ENCODE measurements around the gene EHBP1.
"Not testable (repeated sequence)": the region's sequence is repeated elsewhere in the genome, so short reads cannot be mapped to it uniquely, and the experiment has no call there.

The EHBP1 gene

GRCh38 chr2:63018439-63018838 is 312.9 kb downstream of the EHBP1 start:
- Histone ChIP-seq H2BK12ac (ENCODE audit: low read length) (no peak overlapping the region), H4K8ac (ENCODE audit: low read depth, low read length) (no peak overlapping the region), H3K9ac (ENCODE audit: low read depth, low read length, poor library complexity) (no peak overlapping the region), H3K4me2 (ENCODE audit: insufficient read depth, low read length, poor library complexity, severe bottlenecking) (no peak overlapping the region), H2BK15ac (ENCODE audit: low read length) (no peak overlapping the region), H3K14ac (ENCODE audit: low read length) (no peak overlapping the region), H3K79me1 (ENCODE audit: low read depth, low read length) (no peaks in the 10 kb centered on the region), H2BK120ac (ENCODE audit: low read depth, low read length) (no peak overlapping the region), H2AK5ac (ENCODE audit: low read depth, low read length) (no peak overlapping the region), H3K9me3 (replicated peaks in 1 of 2; ENCODE audit: control insufficient read depth in 2 of 2, insufficient read depth in 1 of 2, low read depth in 1 of 2, low read length in 2 of 2) (no peaks in the 10 kb centered on the region), H3K27ac (replicated peaks; ENCODE audit: low read length) (no peak overlapping the region), H3K4me1 (ENCODE audit: control insufficient read depth in 2 of 2, insufficient read depth in 1 of 2, low read depth in 1 of 2, low read length in 2 of 2) (peaks cover 0 to 6% of the 10 kb centered on the region in 2 donors), H2AFZ (ENCODE audit: low read length) (no peak overlapping the region), H3K4me3 (ENCODE audit: low read length in 2 of 2) (no peak overlapping the region), H3K36me3 (replicated peaks in 1 of 2; ENCODE audit: control insufficient read depth in 2 of 2, insufficient read depth in 2 of 2, low read length in 2 of 2) (peaks cover 0 to 2% of the 10 kb centered on the region in 2 donors), H3K23ac (ENCODE audit: low read depth, low read length, poor library complexity) (no peak overlapping the region), H4K91ac (ENCODE audit: low read depth, low read length, poor library complexity) (no peak overlapping the region), H3K27me3 (ENCODE audit: control insufficient read depth in 3 of 3, insufficient read depth in 3 of 3, low read depth in 1 of 3, low read length in 3 of 3) (no peaks in the 10 kb centered on the region), H2BK5ac (ENCODE audit: low read length) (no peak overlapping the region), H3K4ac (ENCODE audit: low read length) (no peak overlapping the region), H3K18ac (ENCODE audit: low read length) (no peak overlapping the region)
- DNase-seq (ENCODE audit: low spot score) = no peak
- no CpG with 5 or more reads among the region's 2 CpGs for WGBS, 2 donors (ENCODE audit: extremely low coverage in 2 of 2, insufficient read length in 2 of 2, insufficient replicate concordance in 1 of 2)

DNA sequence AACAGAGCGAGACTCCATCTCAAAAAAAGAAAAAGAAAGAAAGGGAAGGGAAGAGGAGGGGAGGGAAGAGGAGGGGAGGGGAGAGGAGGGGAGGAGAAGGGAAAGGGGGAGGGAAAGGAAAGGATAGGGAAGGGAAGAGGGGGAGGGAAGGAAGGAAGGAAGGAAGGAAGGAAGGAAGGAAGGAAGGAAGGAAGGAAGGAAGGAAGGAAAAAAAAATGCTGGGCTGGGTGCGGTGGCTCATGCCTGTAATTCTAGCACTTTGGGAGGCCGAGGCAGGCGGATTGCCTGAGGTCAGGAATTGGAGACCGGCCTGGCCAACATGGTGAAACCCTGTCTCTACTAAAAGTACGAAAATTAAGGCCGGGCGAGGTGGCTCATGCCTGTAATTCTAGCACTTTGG is 314.2 kb downstream of the EHBP1 start:
- DNase-seq (ENCODE audit: low spot score); H3K23ac ChIP-seq (ENCODE audit: low read depth, low read length, poor library complexity); H3K79me1 ChIP-seq (ENCODE audit: low read depth, low read length); H3K4me1 ChIP-seq (ENCODE audit: control insufficient read depth in 2 of 2, insufficient read depth in 1 of 2, low read depth in 1 of 2, low read length in 2 of 2); H2AFZ ChIP-seq (ENCODE audit: low read length); H3K27ac ChIP-seq (replicated peaks; ENCODE audit: low read length); H3K14ac ChIP-seq (ENCODE audit: low read length); H2AK5ac ChIP-seq (ENCODE audit: low read depth, low read length); H4K8ac ChIP-seq (ENCODE audit: low read depth, low read length); H3K4me3 ChIP-seq (ENCODE audit: low read length in 2 of 2); H3K4me2 ChIP-seq (ENCODE audit: insufficient read depth, low read length, poor library complexity, severe bottlenecking); H3K18ac ChIP-seq (ENCODE audit: low read length); H3K27me3 ChIP-seq (ENCODE audit: control insufficient read depth in 3 of 3, insufficient read depth in 3 of 3, low read depth in 1 of 3, low read length in 3 of 3); H2BK120ac ChIP-seq (ENCODE audit: low read depth, low read length); H4K91ac ChIP-seq (ENCODE audit: low read depth, low read length, poor library complexity); H2BK15ac ChIP-seq (ENCODE audit: low read length); H3K9ac ChIP-seq (ENCODE audit: low read depth, low read length, poor library complexity); H2BK12ac ChIP-seq (ENCODE audit: low read length); H3K9me3 ChIP-seq (replicated peaks in 1 of 2; ENCODE audit: control insufficient read depth in 2 of 2, insufficient read depth in 1 of 2, low read depth in 1 of 2, low read length in 2 of 2); H2BK5ac ChIP-seq (ENCODE audit: low read length); H3K4ac ChIP-seq (ENCODE audit: low read length); H3K36me3 ChIP-seq (replicated peaks in 1 of 2; ENCODE audit: control insufficient read depth in 2 of 2, insufficient read depth in 2 of 2, low read length in 2 of 2): not testable (repeated sequence)
- WGBS, 2 donors (ENCODE audit: extremely low coverage in 2 of 2, insufficient read length in 2 of 2, insufficient replicate concordance in 1 of 2) = no CpG with 5 or more reads among the region's 8 CpGs

DNA sequence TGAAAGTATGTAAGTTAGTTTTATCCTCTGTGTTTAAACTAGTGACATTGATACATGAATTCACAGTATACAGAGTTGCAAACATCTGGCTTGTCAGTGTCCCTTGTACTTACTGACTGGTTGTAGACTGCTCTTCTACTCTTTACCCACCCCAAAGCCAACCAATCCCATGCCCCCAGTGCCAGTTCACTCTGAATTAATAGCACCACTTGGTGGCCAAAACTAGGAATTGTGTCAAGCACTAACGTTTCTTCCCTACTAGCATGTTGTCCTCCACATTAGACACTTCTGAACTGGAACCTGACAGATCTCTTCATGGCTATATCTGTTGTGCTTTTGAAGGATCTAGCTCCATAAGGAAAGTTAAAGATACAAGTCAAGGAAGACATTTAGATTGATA is 317.9 kb downstream of the EHBP1 start:
- Histone ChIP-seq H3K27ac (replicated peaks; ENCODE audit: low read length) (no peak overlapping the region), H2AFZ (ENCODE audit: low read length) (no peak overlapping the region), H3K36me3 (replicated peaks in 1 of 2; ENCODE audit: control insufficient read depth in 2 of 2, insufficient read depth in 2 of 2, low read length in 2 of 2) (peaks cover 0 to 4% of the 10 kb centered on the region in 2 donors), H2BK12ac (ENCODE audit: low read length) (no peak overlapping the region), H2BK120ac (ENCODE audit: low read depth, low read length) (no peak overlapping the region), H3K18ac (ENCODE audit: low read length) (no peak overlapping the region), H3K4me1 (ENCODE audit: control insufficient read depth in 2 of 2, insufficient read depth in 1 of 2, low read depth in 1 of 2, low read length in 2 of 2) (no peaks in the 10 kb centered on the region), H2BK5ac (ENCODE audit: low read length) (no peak overlapping the region), H2AK5ac (ENCODE audit: low read depth, low read length) (no peak overlapping the region), H2BK15ac (ENCODE audit: low read length) (no peak overlapping the region), H3K4me2 (ENCODE audit: insufficient read depth, low read length, poor library complexity, severe bottlenecking) (no peak overlapping the region), H3K9me3 (replicated peaks in 1 of 2; ENCODE audit: control insufficient read depth in 2 of 2, insufficient read depth in 1 of 2, low read depth in 1 of 2, low read length in 2 of 2) (no peaks in the 10 kb centered on the region), H3K14ac (ENCODE audit: low read length) (no peak overlapping the region), H3K4me3 (ENCODE audit: low read length in 2 of 2) (no peak overlapping the region), H3K23ac (ENCODE audit: low read depth, low read length, poor library complexity) (no peak overlapping the region), H3K79me1 (ENCODE audit: low read depth, low read length) (no peaks in the 10 kb centered on the region), H3K27me3 (ENCODE audit: control insufficient read depth in 3 of 3, insufficient read depth in 3 of 3, low read depth in 1 of 3, low read length in 3 of 3) (no peaks in the 10 kb centered on the region), H3K4ac (ENCODE audit: low read length) (no peak overlapping the region), H3K9ac (ENCODE audit: low read depth, low read length, poor library complexity) (no peak overlapping the region), H4K8ac (ENCODE audit: low read depth, low read length) (no peak overlapping the region), H4K91ac (ENCODE audit: low read depth, low read length, poor library complexity) (no peak overlapping the region)
- no peak for DNase-seq (ENCODE audit: low spot score)
- WGBS, 2 donors (ENCODE audit: extremely low coverage in 2 of 2, insufficient read length in 2 of 2, insufficient replicate concordance in 1 of 2) = no CpG with 5 or more reads among the region's 1 CpG

DNA sequence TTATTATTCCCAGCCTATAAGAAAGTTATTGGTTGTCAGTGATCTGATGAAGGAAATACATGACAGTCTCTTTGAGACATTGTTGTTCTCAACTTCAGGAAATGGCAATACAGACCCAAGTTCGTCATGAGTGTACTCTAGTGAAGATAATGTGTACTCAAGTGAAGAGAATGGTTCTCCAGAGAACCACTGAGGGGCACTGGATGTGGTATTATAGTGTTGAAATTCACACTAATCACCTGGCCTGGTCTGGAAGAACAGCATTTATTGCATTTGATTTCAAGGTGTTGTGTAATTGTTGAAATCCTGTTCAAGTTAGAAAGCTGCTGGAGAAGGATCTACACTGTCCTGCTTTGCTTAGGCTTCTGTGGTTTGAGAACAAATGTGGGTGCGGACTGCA is 321.7 kb downstream of the EHBP1 start:
- no CpG with 5 or more reads among the region's 2 CpGs for WGBS, 2 donors (ENCODE audit: extremely low coverage in 2 of 2, insufficient read length in 2 of 2, insufficient replicate concordance in 1 of 2)
- no peak overlapping the region for H2BK120ac ChIP-seq (ENCODE audit: low read depth, low read length)
- no peak overlapping the region for H3K4me3 ChIP-seq (ENCODE audit: low read length in 2 of 2)
- H3K4ac ChIP-seq (ENCODE audit: low read length) = no peak overlapping the region
- H3K14ac ChIP-seq (ENCODE audit: low read length) = no peak overlapping the region
- H3K4me1 ChIP-seq (ENCODE audit: control insufficient read depth in 2 of 2, insufficient read depth in 1 of 2, low read depth in 1 of 2, low read length in 2 of 2) = no peaks in the 10 kb centered on the region
- H3K18ac ChIP-seq (ENCODE audit: low read length) = no peak overlapping the region
- no peak overlapping the region for H2BK5ac ChIP-seq (ENCODE audit: low read length)
- no peak overlapping the region for H4K8ac ChIP-seq (ENCODE audit: low read depth, low read length)
- H3K79me1 ChIP-seq (ENCODE audit: low read depth, low read length) = no peaks in the 10 kb centered on the region
- DNase-seq (ENCODE audit: low spot score) = no peak
- no peak overlapping the region for H2BK12ac ChIP-seq (ENCODE audit: low read length)
- H3K27me3 ChIP-seq (ENCODE audit: control insufficient read depth in 3 of 3, insufficient read depth in 3 of 3, low read depth in 1 of 3, low read length in 3 of 3) = no peaks in the 10 kb centered on the region
- H2BK15ac ChIP-seq (ENCODE audit: low read length) = no peak overlapping the region
- no peak overlapping the region for H2AK5ac ChIP-seq (ENCODE audit: low read depth, low read length)
- no peaks in the 10 kb centered on the region for H3K9me3 ChIP-seq (replicated peaks in 1 of 2; ENCODE audit: control insufficient read depth in 2 of 2, insufficient read depth in 1 of 2, low read depth in 1 of 2, low read length in 2 of 2)
- no peak overlapping the region for H3K9ac ChIP-seq (ENCODE audit: low read depth, low read length, poor library complexity)
- H3K23ac ChIP-seq (ENCODE audit: low read depth, low read length, poor library complexity) = no peak overlapping the region
- H3K4me2 ChIP-seq (ENCODE audit: insufficient read depth, low read length, poor library complexity, severe bottlenecking) = no peak overlapping the region
- no peak overlapping the region for H4K91ac ChIP-seq (ENCODE audit: low read depth, low read length, poor library complexity)
- H3K36me3 ChIP-seq (replicated peaks in 1 of 2; ENCODE audit: control insufficient read depth in 2 of 2, insufficient read depth in 2 of 2, low read length in 2 of 2) = peaks cover 0 to 2% of the 10 kb centered on the region in 2 donors
- H3K27ac ChIP-seq (replicated peaks; ENCODE audit: low read length) = no peak overlapping the region
- no peak overlapping the region for H2AFZ ChIP-seq (ENCODE audit: low read length)
